ENCODE measurements around the gene UPK1A. TPM values are rescaled to one million over a fixed set of nuclear protein-coding genes. Genes with fewer than 3 reads are reported as not detected.

Gene UPK1A
- total RNA-seq, 1 experiment from 2014 or later, result 0.69 TPM

DNA sequence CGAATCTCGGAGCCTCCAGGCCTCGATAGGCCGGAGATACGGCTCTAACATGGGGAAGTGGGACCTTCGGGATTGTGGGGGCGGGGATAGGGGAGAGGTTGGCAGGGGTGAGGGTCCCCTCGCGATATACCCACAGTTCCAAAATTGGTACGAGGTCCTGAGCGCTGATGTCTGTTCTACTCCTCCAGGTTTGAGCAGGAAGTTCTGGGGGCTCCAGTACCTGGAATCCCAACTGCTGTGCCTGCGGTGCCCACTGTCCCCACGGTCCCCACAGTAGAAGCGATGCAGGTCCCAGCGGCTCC, 37.0 kb upstream of the UPK1A start:
- H3K4me2 ChIP-seq (ENCODE audit: low read length), result peak overlapping the region; percentile 98
- no peaks in the 10 kb centered on the region for H3K27me3 ChIP-seq (ENCODE audit: insufficient read depth, low read length)
- no peaks in the 10 kb centered on the region for H3K9me3 ChIP-seq (ENCODE audit: control insufficient read depth in 1 of 2, insufficient read depth in 1 of 2, low read depth in 1 of 2, low read length in 2 of 2)
- H3K27ac ChIP-seq (ENCODE audit: low read depth, low read length), result peak overlapping the region; percentile 73
- DNase-seq (ENCODE audit: low read depth, low spot score) (no peak), ATAC-seq (no peak)
- peak overlapping the region; percentile 89 to 97 for H3K4me3 ChIP-seq (replicated peaks in 1 of 2; ENCODE audit: low read depth in 1 of 2, low read length in 2 of 2)
- CTCF ChIA-PET, result no interaction called here
- peaks cover 14% of the 10 kb centered on the region for H3K79me2 ChIP-seq (ENCODE audit: insufficient read depth, low read length)
- RAD21 ChIA-PET (ENCODE audit: low non-redundant PET in 1 of 2, low total read pairs in 2 of 2, uncharacterized antibody in 2 of 2, unreplicated experiment in 2 of 2), result no interaction called here
- no peaks in the 10 kb centered on the region for H4K20me1 ChIP-seq (ENCODE audit: insufficient read depth)
- intact Hi-C loops (cut with micrococcal nuclease), result no loop called here
- POLR2A ChIA-PET, result no interaction called here
- TSS peak; percentile 73 for BruUV-seq (replicated peaks)
- no peak for TF ChIP-seq SP1 (IDR thresholded peaks at IDR 0.05; ENCODE audit: low read depth)
- 0 out of 2 replicates have a peak, but pooled peaks have one; percentile 4 for TF ChIP-seq SIN3A (IDR thresholded peaks at IDR 0.05; ENCODE audit: low read depth)
- H2AFZ ChIP-seq (ENCODE audit: low read depth, low read length, poor library complexity, severe bottlenecking), result no peak overlapping the region
- peaks cover 7 to 9% of the 10 kb centered on the region in 2 experiments; a peak in 3 of 4 replicates for H3K4me1 ChIP-seq (ENCODE audit: control insufficient read depth in 1 of 2, insufficient read depth in 2 of 2, low read length in 2 of 2)
- no peaks in the 10 kb centered on the region for H3K9me2 ChIP-seq (ENCODE audit: insufficient read depth)
- H3K36me3 ChIP-seq (ENCODE audit: control insufficient read depth in 1 of 2, insufficient read depth in 2 of 2, low read length in 2 of 2), result peaks cover 22 to 23% of the 10 kb centered on the region in 2 experiments; a peak in 3 of 4 replicates
- H3K9ac ChIP-seq (ENCODE audit: low read length), result peak overlapping the region; percentile 92

DNA sequence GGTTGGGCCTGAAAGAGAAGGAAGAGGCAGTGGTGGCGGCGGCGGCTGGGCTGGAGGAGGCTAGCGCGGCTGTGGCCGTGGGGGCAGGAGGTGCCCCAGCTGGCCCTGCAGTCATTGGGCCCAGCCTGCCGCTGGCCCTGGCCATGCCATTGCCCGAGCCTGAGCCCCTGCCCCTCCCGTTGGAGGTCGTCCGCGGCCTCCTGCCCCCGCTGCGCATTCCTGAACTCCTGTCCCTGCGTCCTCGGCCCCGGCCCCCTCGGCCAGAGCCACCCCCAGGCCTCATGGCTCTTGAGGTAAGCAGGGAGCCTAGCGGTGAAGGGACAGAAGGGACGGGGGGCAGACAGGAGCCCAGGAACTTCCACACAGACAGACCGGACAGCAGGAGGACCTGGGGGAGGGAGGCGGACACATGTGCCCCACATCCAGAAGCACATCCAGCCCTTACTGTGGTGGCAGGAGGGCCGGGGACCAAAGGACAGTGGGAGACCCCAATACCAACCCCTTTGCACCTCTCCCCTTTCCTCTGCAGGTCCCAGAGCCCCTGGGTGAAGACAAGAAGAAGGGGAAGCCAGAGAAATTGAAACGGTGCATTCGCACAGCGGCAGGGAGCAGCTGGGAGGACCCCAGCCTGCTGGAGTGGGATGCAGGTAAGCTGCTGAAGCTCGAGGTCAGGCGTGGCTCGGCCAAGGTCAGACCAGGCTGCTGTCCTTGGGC, 32.4 kb upstream of the UPK1A start:
- ATAC-seq, result no peak
- intact Hi-C loops (cut with micrococcal nuclease), result no loop called here
- Histone ChIP-seq H3K9me3 (ENCODE audit: control insufficient read depth in 1 of 2, insufficient read depth in 1 of 2, low read depth in 1 of 2, low read length in 2 of 2) (no peaks in the 10 kb centered on the region), H3K9me2 (ENCODE audit: insufficient read depth) (no peaks in the 10 kb centered on the region), H3K4me3 (replicated peaks in 1 of 2; ENCODE audit: low read depth in 1 of 2, low read length in 2 of 2) (no peak overlapping the region), H3K4me1 (ENCODE audit: control insufficient read depth in 1 of 2, insufficient read depth in 2 of 2, low read length in 2 of 2) (peaks cover 0 to 7% of the 10 kb centered on the region in 2 experiments; a peak in 2 of 4 replicates), H3K27ac (ENCODE audit: low read depth, low read length) (no peak overlapping the region), H3K27me3 (ENCODE audit: insufficient read depth, low read length) (no peaks in the 10 kb centered on the region), H3K36me3 (ENCODE audit: control insufficient read depth in 1 of 2, insufficient read depth in 2 of 2, low read length in 2 of 2) (peaks cover 32 to 38% of the 10 kb centered on the region in 2 experiments; a peak in 3 of 4 replicates), H3K79me2 (ENCODE audit: insufficient read depth, low read length) (peaks cover 14% of the 10 kb centered on the region), H2AFZ (ENCODE audit: low read depth, low read length, poor library complexity, severe bottlenecking) (no peak overlapping the region), H3K9ac (ENCODE audit: low read length) (no peak overlapping the region), H3K4me2 (ENCODE audit: low read length) (no peak overlapping the region), H4K20me1 (ENCODE audit: insufficient read depth) (no peaks in the 10 kb centered on the region)
- DNase-seq (ENCODE audit: low read depth, low spot score), result no peak
- ChIA-PET RAD21 (ENCODE audit: low non-redundant PET in 1 of 2, low total read pairs in 2 of 2, uncharacterized antibody in 2 of 2, unreplicated experiment in 2 of 2) (no interaction called here), CTCF (no interaction called here), POLR2A (no interaction called here)
- BruUV-seq (replicated peaks), result no TSS peak
- TF ChIP-seq ELF1 (IDR thresholded peaks at IDR 0.05; ENCODE audit: borderline replicate concordance, low read depth), result no peak
- no peak for TF ChIP-seq SP1 (IDR thresholded peaks at IDR 0.05; ENCODE audit: low read depth)
- TF ChIP-seq POLR2A (IDR thresholded peaks at IDR 0.05; ENCODE audit: borderline replicate concordance, extremely low read depth, insufficient read depth, insufficient read length), result no peak
- TF ChIP-seq SRF (IDR thresholded peaks at IDR 0.05; ENCODE audit: low read depth), result no peak
- no peak for TF ChIP-seq CBX3 (IDR thresholded peaks at IDR 0.05; ENCODE audit: low read depth)
- no peak for TF ChIP-seq FOSL1 (IDR thresholded peaks at IDR 0.05; ENCODE audit: low read depth)
- no peak for TF ChIP-seq EGR1 (IDR thresholded peaks at IDR 0.05; ENCODE audit: low read depth)

All from HCT116 (cell line).